Measurements from ENCODE around the gene PDYN. TPM values are rescaled to one million over a fixed set of nuclear protein-coding genes. Genes with fewer than 3 reads are reported as not detected.

The PDYN gene
- total RNA-seq, 1 donor from 2014 or later, result not detected

Other genes with a start within 250 kb of the PDYN start
- 25.5 TPM for gene SIRPA, start 98.7 kb downstream of the PDYN start, total RNA-seq
- gene STK35, start 107.8 kb upstream of the PDYN start, total RNA-seq, result 13.9 TPM